Transverse colon (tissue), 4 donors: ENCODE data around the gene GAS7. TPM values are rescaled to one million over a fixed set of nuclear protein-coding genes. Genes with fewer than 3 reads are reported as not detected.

ENCODE experiments used
- DNase-seq: peaks from one replicate; pipeline ENCODE4 v3.0.0-alpha.2; 2019
- H3K27ac ChIP-seq, 4 donors: fragments of 200-600 bp; sonication (generic); 2 replicates each; pipeline ENCODE4 v1.5.1; 2016 to 2018; ENCODE audit warnings: inconsistent platforms in 4 of 4
- H3K27me3 ChIP-seq: fragments of 200-600 bp; sonication (generic); 2 replicates; pipeline ENCODE4 v1.5.1; 2017; ENCODE audit warnings: inconsistent platforms
- H3K36me3 ChIP-seq, 4 donors: fragments of 200-600 bp; sonication (generic); 2 replicates each; pipeline ENCODE4 v1.5.1; 2017 to 2019; ENCODE audit warnings: inconsistent platforms in 4 of 4
- H3K4me1 ChIP-seq, 4 donors: fragments of 200-600 bp; sonication (generic); 2 replicates each; pipeline ENCODE4 v1.5.1; 2017 to 2020; ENCODE audit warnings: inconsistent platforms in 4 of 4
- H3K4me3 ChIP-seq, 4 donors: fragments of 200-600 bp; sonication (generic); 1 replicate in 1 of 4; 2 replicates in 3 of 4; pipeline versions ENCODE4 v1.5.1 to v1.6.1; 2017 to 2019; ENCODE audit warnings: inconsistent platforms in 4 of 4
- H3K9me3 ChIP-seq, 2 donors: fragments of 200-600 bp; sonication (generic); 2 replicates each; pipeline ENCODE4 v1.5.1; 2017 to 2019; ENCODE audit warnings: inconsistent platforms in 2 of 2
- EP300 ChIP-seq: sonication (generic); formaldehyde crosslinking; IDR thresholded peaks from one replicate; pipeline ENCODE4 v1.6.1; 2017; ENCODE audit warnings: antibody characterized with exemption, low read depth
- POLR2A ChIP-seq: fragments of 450-650 bp; IDR thresholded peaks from one replicate; pipeline ENCODE4 v1.6.1; 2016; ENCODE audit warnings: antibody characterized with exemption, mild to moderate bottlenecking, moderate library complexity
- POLR2AphosphoS5 ChIP-seq, 3 donors: sonication (generic); formaldehyde crosslinking; IDR thresholded peaks; one replicate each; pipeline ENCODE4 v1.6.1; 2016; ENCODE audit warnings: antibody characterized with exemption in 3 of 3
- WGBS, 2 donors: methylation state at CpG; one replicate each; pipeline ENCODE4 v1.1.5; 2018; ENCODE audit warnings: low coverage in 1 of 2; 5-methylcytosine and 5-hydroxymethylcytosine counted together
- in situ Hi-C, 4 donors: fragments of 200-750 bp; cut with MboI; loops; one replicate each; pipeline versions ENCODE4 v1.15.0 to v1.15.1; 2017; ENCODE audit warnings: low sequenced_read_pairs in 3 of 4, low pct_ligation_motif_present in 1 of 4, low pct_unique_long_range_greater_than_20kb in 1 of 4
- intact Hi-C: fragments of 100-400 bp; cut with DNase I; formaldehyde crosslinking; loops from one replicate; pipeline ENCODE4 v1.15.1; 2023; ENCODE audit warnings: low total_unique reads
- total RNA-seq, 4 donors: library from RNA; depleted of rRNA; stranded (reverse); fragments of >200 nt; gene quantifications; one replicate each; pipeline ENCODE4 v1.1.0, GENCODE V29; 2016
- TF ChIP-seq, protein P1 (sequence below), 5 experiments: fragments of 200-600 bp in 3 of 5; fragments of 450-650 bp in 2 of 5; sonication (generic) in 3 of 5; IDR thresholded peaks; 1 replicate in 2 of 5; 2 replicates in 3 of 5; pipeline ENCODE4 v1.5.1; 2016 to 2017; ENCODE audit warnings: antibody characterized with exemption in 5 of 5, inconsistent platforms in 3 of 5, mild to moderate bottlenecking in 2 of 5, moderate library complexity in 1 of 5

Gene GAS7
- total RNA-seq, 4 donors from 2014 or later: 9.2 to 59.1 (median 15.2) TPM

- H3K27ac ChIP-seq: peak overlapping the region in 1 of 4 donors; percentile 30
- in situ Hi-C loops (loop anchor here in 1 of 4 donors (25.0 kb wide), 1 partner anchor 704 kb away; no protein-coding TSS in a partner anchor), intact Hi-C loops (no loop called here)
- H3K4me3 ChIP-seq: no peak overlapping the region
- DNase-seq: no peak
- TF ChIP-seq EP300 (no peak), POLR2A (no peak), POLR2AphosphoS5 (IDR thresholded peaks at IDR 0.05) (no peak)
- TF ChIP-seq, protein P1, sequence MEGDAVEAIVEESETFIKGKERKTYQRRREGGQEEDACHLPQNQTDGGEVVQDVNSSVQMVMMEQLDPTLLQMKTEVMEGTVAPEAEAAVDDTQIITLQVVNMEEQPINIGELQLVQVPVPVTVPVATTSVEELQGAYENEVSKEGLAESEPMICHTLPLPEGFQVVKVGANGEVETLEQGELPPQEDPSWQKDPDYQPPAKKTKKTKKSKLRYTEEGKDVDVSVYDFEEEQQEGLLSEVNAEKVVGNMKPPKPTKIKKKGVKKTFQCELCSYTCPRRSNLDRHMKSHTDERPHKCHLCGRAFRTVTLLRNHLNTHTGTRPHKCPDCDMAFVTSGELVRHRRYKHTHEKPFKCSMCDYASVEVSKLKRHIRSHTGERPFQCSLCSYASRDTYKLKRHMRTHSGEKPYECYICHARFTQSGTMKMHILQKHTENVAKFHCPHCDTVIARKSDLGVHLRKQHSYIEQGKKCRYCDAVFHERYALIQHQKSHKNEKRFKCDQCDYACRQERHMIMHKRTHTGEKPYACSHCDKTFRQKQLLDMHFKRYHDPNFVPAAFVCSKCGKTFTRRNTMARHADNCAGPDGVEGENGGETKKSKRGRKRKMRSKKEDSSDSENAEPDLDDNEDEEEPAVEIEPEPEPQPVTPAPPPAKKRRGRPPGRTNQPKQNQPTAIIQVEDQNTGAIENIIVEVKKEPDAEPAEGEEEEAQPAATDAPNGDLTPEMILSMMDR (IDR thresholded peaks at IDR 0.05): no peak
- no peaks in the 10 kb centered on the region for H3K9me3 ChIP-seq
- H3K36me3 ChIP-seq: no peaks in the 10 kb centered on the region
- no peaks in the 10 kb centered on the region for H3K4me1 ChIP-seq
- WGBS, 2 donors: 59 to 86% methylated on average over 1 to 7 of the region's 7 CpGs
- no peaks in the 10 kb centered on the region for H3K27me3 ChIP-seq
Observed at GRCh38 chr17:9908649-9909042, 289.8 kb downstream of the GAS7 start.

DNA sequence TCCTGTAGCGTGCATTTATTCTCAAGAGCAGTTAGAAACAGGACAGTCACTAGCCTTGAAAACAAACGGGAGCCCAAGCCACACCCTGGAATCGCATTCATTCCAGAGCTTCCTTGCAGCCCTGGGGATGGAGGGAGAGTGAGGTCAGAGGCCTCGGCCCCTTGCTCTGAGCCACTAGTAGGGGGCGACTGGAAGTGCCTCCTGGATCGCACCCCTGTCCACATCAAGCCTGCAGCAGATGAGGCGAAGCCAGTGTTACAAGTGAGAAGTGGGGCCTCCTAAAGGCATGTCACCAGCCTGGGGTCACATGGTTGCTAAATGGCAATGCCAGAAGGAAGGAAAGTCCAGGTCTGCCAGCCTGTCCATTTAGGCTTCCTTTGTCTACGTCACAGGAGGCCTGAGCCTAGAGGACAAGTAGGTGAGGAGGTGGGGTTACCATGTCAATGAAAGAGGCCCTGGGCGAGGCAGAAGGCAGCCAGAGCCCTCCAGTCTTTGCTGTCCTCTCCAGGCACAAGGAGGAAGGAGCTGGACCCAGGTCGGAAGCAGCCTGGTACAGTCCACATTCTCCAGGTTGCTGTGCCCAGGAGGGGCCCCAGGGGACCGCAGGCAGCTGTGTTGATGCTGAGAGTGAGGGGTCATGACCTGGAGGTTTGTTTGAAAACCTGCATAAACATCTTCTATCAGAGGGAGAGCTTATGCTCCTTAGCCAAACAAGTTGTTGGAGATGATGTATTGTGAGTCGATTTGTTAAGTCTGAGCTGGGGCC, 290.3 kb downstream of the GAS7 start:
- TF ChIP-seq POLR2A (no peak), POLR2AphosphoS5 (IDR thresholded peaks at IDR 0.05) (no peak), EP300 (no peak)
- TF ChIP-seq, protein P1 (IDR thresholded peaks at IDR 0.05): no peak
- in situ Hi-C loops (loop anchor here in 1 of 4 donors (25.0 kb wide), 1 partner anchor 704 kb away; no protein-coding TSS in a partner anchor), intact Hi-C loops (no loop called here)
- H3K27ac ChIP-seq: peak overlapping the region in 1 of 4 donors; percentile 30
- WGBS, 2 donors: 40% methylated on average over 12 of the region's 12 CpGs; no CpG with 5 or more reads in 1 of the 2 donors
- no peaks in the 10 kb centered on the region for H3K27me3 ChIP-seq
- no peak overlapping the region for H3K4me3 ChIP-seq
- H3K36me3 ChIP-seq: no peaks in the 10 kb centered on the region
- no peaks in the 10 kb centered on the region for H3K4me1 ChIP-seq
- H3K9me3 ChIP-seq: no peaks in the 10 kb centered on the region
- no peak for DNase-seq

GRCh38 chr17:9907131-9907530, 291.3 kb downstream of the GAS7 start:
- 73% methylated on average over 7 of the region's 7 CpGs; no CpG with 5 or more reads in 1 of the 2 donors for WGBS, 2 donors
- DNase-seq: no peak
- Histone ChIP-seq H3K27ac (no peak overlapping the region), H3K36me3 (no peaks in the 10 kb centered on the region), H3K4me3 (no peak overlapping the region), H3K27me3 (no peaks in the 10 kb centered on the region), H3K9me3 (no peaks in the 10 kb centered on the region), H3K4me1 (no peaks in the 10 kb centered on the region)
- in situ Hi-C loops (loop anchor here in 1 of 4 donors (25.0 kb wide), 1 partner anchor 705 kb away; no protein-coding TSS in a partner anchor), intact Hi-C loops (no loop called here)
- TF ChIP-seq, protein P1 (IDR thresholded peaks at IDR 0.05): no peak
- TF ChIP-seq EP300 (no peak), POLR2A (no peak), POLR2AphosphoS5 (IDR thresholded peaks at IDR 0.05) (no peak)

DNA sequence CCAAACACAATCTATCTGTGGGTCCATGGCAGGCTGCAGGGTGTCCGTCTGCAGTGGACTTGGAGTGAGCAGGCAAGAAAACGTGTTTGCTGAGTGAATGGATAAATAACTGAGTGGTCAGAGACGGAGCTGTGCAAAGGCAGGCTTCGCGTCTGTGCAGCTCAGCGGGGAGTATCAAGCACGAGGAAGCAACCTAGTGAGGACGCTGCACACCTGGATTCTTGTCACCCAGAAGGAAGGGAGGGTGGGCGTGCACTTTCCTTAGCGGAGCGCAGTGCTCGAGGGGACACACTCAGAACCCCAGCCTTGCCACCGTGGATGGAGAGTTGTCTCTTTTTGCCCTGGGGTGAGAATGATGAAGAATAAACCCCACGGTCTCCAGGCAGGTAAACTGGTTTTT, 291.8 kb downstream of the GAS7 start:
- H3K4me3 ChIP-seq: no peak overlapping the region
- H3K36me3 ChIP-seq: no peaks in the 10 kb centered on the region
- in situ Hi-C loops (loop anchor here in 1 of 4 donors (25.0 kb wide), 1 partner anchor 706 kb away; no protein-coding TSS in a partner anchor), intact Hi-C loops (no loop called here)
- 62 to 70% methylated on average over 10 to 14 of the region's 14 CpGs for WGBS, 2 donors
- no peaks in the 10 kb centered on the region for H3K9me3 ChIP-seq
- no peak for DNase-seq
- H3K27ac ChIP-seq: no peak overlapping the region
- H3K4me1 ChIP-seq: no peaks in the 10 kb centered on the region
- no peak for TF ChIP-seq POLR2AphosphoS5 (IDR thresholded peaks at IDR 0.05)
- TF ChIP-seq POLR2A: no peak
- TF ChIP-seq EP300: no peak
- H3K27me3 ChIP-seq: no peaks in the 10 kb centered on the region
